SK-N-SH (cell line): ENCODE results near the gene ACOX2. TPM values are rescaled to one million over a fixed set of nuclear protein-coding genes. Genes with fewer than 3 reads are reported as not detected.

Experiments used
- CTCF ChIA-PET: fragments of 300-600, 350-600 bp; formaldehyde crosslinking; extraction: SDS; loops from one replicate; lab custom pipeline; 2021; lab: Yijun Ruan, JAX
- POLR2A ChIA-PET: fragments of 350-600 bp; sonication (Branson Sonifier 250); formaldehyde crosslinking; extraction: SDS; loops from one replicate; lab custom pipeline; 2020; ENCODE audit warnings: antibody characterized with exemption, inconsistent platforms; lab: Yijun Ruan, JAX
- DNase-seq: peaks from one replicate; pipeline ENCODE4 v3.0.0; 2012
- H2AFZ ChIP-seq: fragments of 200-600 bp; sonication (generic); 2 replicates; pipeline ENCODE4 v1.8.1; 2016; ENCODE audit warnings: antibody characterized with exemption, mild to moderate bottlenecking, low read depth
- H3F3A ChIP-seq: fragments of 200-600 bp; sonication (generic); replicated peaks from 2 replicates; pipeline ENCODE3; 2016; ENCODE audit warnings: antibody characterized with exemption, mild to moderate bottlenecking; ENCODE audit not compliant: insufficient read depth
- H3K27ac ChIP-seq, 2 experiments: fragments of 200-500 bp in 1 of 2; fragments of 200-600 bp in 1 of 2; sonication (Bioruptor generic) in 1 of 2; sonication (generic), shearing (Covaris generic) in 1 of 2; 2 replicates each; pipeline versions ENCODE4 v1.5.1 to v1.6.1; 2014 to 2016; ENCODE audit warnings: low read depth in 2 of 2, inconsistent platforms in 1 of 2, low read length in 1 of 2, mild to moderate bottlenecking in 1 of 2, mixed read lengths in 1 of 2
- H3K27me3 ChIP-seq: fragments of 200-600 bp; sonication (generic), shearing (Covaris generic); 2 replicates; pipeline ENCODE4 v1.6.1; 2016; ENCODE audit warnings: mixed run types; ENCODE audit not compliant: insufficient read depth
- H3K36me3 ChIP-seq, 2 experiments: fragments of 200-500 bp in 1 of 2; fragments of 200-600 bp in 1 of 2; sonication (Bioruptor generic) in 1 of 2; sonication (generic) in 1 of 2; replicated peaks in 1 of 2; 2 replicates each; pipeline versions ENCODE3 to v1.5.1; 2014 to 2016; ENCODE audit warnings: low read length in 1 of 2, mild to moderate bottlenecking in 1 of 2; ENCODE audit not compliant: insufficient read depth in 2 of 2, control insufficient read depth in 1 of 2
- H3K4me1 ChIP-seq, 2 experiments: fragments of 200-500 bp in 1 of 2; fragments of 200-600 bp in 1 of 2; sonication (Bioruptor generic) in 1 of 2; sonication (generic), shearing (Covaris generic) in 1 of 2; 2 replicates each; pipeline versions ENCODE4 v1.5.1 to v1.6.1; 2014 to 2016; ENCODE audit warnings: low read depth in 1 of 2, low read length in 1 of 2, mixed run types in 1 of 2; ENCODE audit not compliant: insufficient read depth in 2 of 2, control insufficient read depth in 1 of 2
- H3K4me2 ChIP-seq: fragments of 200-600 bp; sonication (generic), shearing (Covaris generic); 2 replicates; pipeline ENCODE4 v1.6.1; 2017; ENCODE audit warnings: mixed run types
- H3K4me3 ChIP-seq, 2 experiments: fragments of 200-500 bp in 1 of 2; fragments of 200-600 bp in 1 of 2; sonication (Bioruptor generic) in 1 of 2; sonication (generic), shearing (Covaris generic) in 1 of 2; 2 replicates each; pipeline versions ENCODE4 v1.5.1 to v1.8.1; 2014 to 2016; ENCODE audit warnings: low read depth in 2 of 2, inconsistent platforms in 1 of 2, low read length in 1 of 2, mild to moderate bottlenecking in 1 of 2, mixed read lengths in 1 of 2, moderate library complexity in 1 of 2
- H3K79me2 ChIP-seq: fragments of 200-600 bp; sonication (generic); 2 replicates; pipeline ENCODE4 v1.8.1; 2017; ENCODE audit warnings: mild to moderate bottlenecking; ENCODE audit not compliant: insufficient read depth
- H3K9ac ChIP-seq: fragments of 200-600 bp; sonication (generic); 2 replicates; pipeline ENCODE4 v1.6.1; 2017; ENCODE audit warnings: mixed run types
- H3K9me2 ChIP-seq: fragments of 200-600 bp; sonication (generic); 2 replicates; pipeline ENCODE4 v1.6.1; 2017; ENCODE audit warnings: mixed run types
- H3K9me3 ChIP-seq: fragments of 200-600 bp; sonication (generic); 2 replicates; pipeline ENCODE4 v1.6.1; 2017; ENCODE audit warnings: mixed run types, mild to moderate bottlenecking, moderate library complexity
- H4K20me1 ChIP-seq: fragments of 200-600 bp; sonication (generic); 2 replicates; pipeline ENCODE4 v1.6.1; 2017; ENCODE audit warnings: mild to moderate bottlenecking, mixed run types; ENCODE audit not compliant: insufficient read depth
- CTCF ChIP-seq: fragments of 200-600 bp; sonication (generic); IDR thresholded peaks from 2 replicates; pipeline ENCODE4 v1.6.1; 2017; ENCODE audit warnings: antibody characterized with exemption, mild to moderate bottlenecking, moderate library complexity
- EP300 ChIP-seq, 2 experiments: IDR thresholded peaks; 2 replicates each; pipeline versions ENCODE4 v1.4.0 to v1.6.1; 2012; ENCODE audit warnings: borderline replicate concordance in 1 of 2, low read depth in 1 of 2, low read length in 1 of 2
- EZH2phosphoT487 ChIP-seq: fragments of 200-600 bp; sonication (generic); IDR thresholded peaks from 2 replicates; pipeline ENCODE4 v1.6.1; 2017; ENCODE audit warnings: low read depth, mixed run types, mild to moderate bottlenecking, antibody characterized with exemption, moderate library complexity, borderline replicate concordance
- FOXM1 ChIP-seq: IDR thresholded peaks from 2 replicates; pipeline ENCODE4 v1.4.0; 2012; ENCODE audit warnings: low read depth, mild to moderate bottlenecking
- GABPA ChIP-seq: IDR thresholded peaks from 2 replicates; pipeline ENCODE4 v1.4.0; 2012; ENCODE audit warnings: low read depth, mild to moderate bottlenecking
- GATA2 ChIP-seq: sonication (generic); formaldehyde crosslinking; IDR thresholded peaks from 2 replicates; pipeline ENCODE4 v1.5.0; 2020; ENCODE audit warnings: mild to moderate bottlenecking, missing genetic modification reagents
- MEF2A ChIP-seq: IDR thresholded peaks from 2 replicates; pipeline ENCODE4 v1.4.0; 2012; ENCODE audit warnings: low read depth, borderline replicate concordance
- MXI1 ChIP-seq: IDR thresholded peaks from 2 replicates; pipeline ENCODE4 v1.6.1; 2012; ENCODE audit warnings: mild to moderate bottlenecking, low read depth, low read length, improper control_type of control experiment
- NFIC ChIP-seq: IDR thresholded peaks from 2 replicates; pipeline ENCODE4 v1.4.0; 2012; ENCODE audit warnings: borderline replicate concordance
- NRF1 ChIP-seq: IDR thresholded peaks from 2 replicates; pipeline ENCODE4 v1.6.1; 2012; ENCODE audit warnings: low read depth, mild to moderate bottlenecking, low read length
- POLR2AphosphoS5 ChIP-seq: IDR thresholded peaks from 2 replicates; pipeline ENCODE4 v1.6.1; 2012; ENCODE audit warnings: low read depth, low read length
- RAD21 ChIP-seq: IDR thresholded peaks from 2 replicates; pipeline ENCODE4 v1.6.1; 2012; ENCODE audit warnings: mild to moderate bottlenecking, low read length
- SIN3A ChIP-seq: IDR thresholded peaks from 2 replicates; pipeline ENCODE4 v1.6.1; 2012; ENCODE audit warnings: low read depth, mild to moderate bottlenecking, low read length, moderate library complexity, borderline replicate concordance
- SMC3 ChIP-seq: IDR thresholded peaks from 2 replicates; pipeline ENCODE4 v1.6.1; 2012; ENCODE audit warnings: low read depth, low read length, improper control_type of control experiment
- TAF1 ChIP-seq: IDR thresholded peaks from 2 replicates; pipeline ENCODE4 v1.6.1; 2012; ENCODE audit warnings: low read depth, mild to moderate bottlenecking, low read length, moderate library complexity, borderline replicate concordance
- USF2 ChIP-seq: fragments of 150-350 bp; IDR thresholded peaks from 2 replicates; pipeline ENCODE4 v1.6.1; 2017; ENCODE audit warnings: antibody characterized with exemption, low read length, low read depth, borderline replicate concordance
- YY1 ChIP-seq: IDR thresholded peaks from 2 replicates; pipeline ENCODE4 v1.4.0; 2012; ENCODE audit warnings: low read depth, mild to moderate bottlenecking
- ZBTB33 ChIP-seq: IDR thresholded peaks from 2 replicates; pipeline ENCODE4 v1.4.0; 2012; ENCODE audit warnings: low read depth, borderline replicate concordance
- WGBS: methylation state at CpG from one replicate; pipeline ENCODE4 v1.1.6; 2017; ENCODE audit warnings: low lambda C conversion rate; 5-methylcytosine and 5-hydroxymethylcytosine counted together
- polyA plus RNA-seq, 3 experiments: library from polyadenylated mRNA; depleted of rRNA; stranded (reverse); fragments of >200 nt; gene quantifications; 2 replicates each; pipeline ENCODE4 v1.2.3, GENCODE V29; 2012

Gene ACOX2
- polyA plus RNA-seq, 1 of the 3 experiments (the other 2 are of a cell fraction), result 9.0 TPM

GRCh38 chr3:58519668-58520402 is 17.2 kb downstream of the ACOX2 start:
- Histone ChIP-seq H3K27ac (no peak overlapping the region), H3K4me2 (no peak overlapping the region), H3F3A (no peaks in the 10 kb centered on the region), H2AFZ (no peak overlapping the region), H3K9ac (no peak overlapping the region), H3K9me3 (no peaks in the 10 kb centered on the region), H3K4me1 (no peaks in the 10 kb centered on the region; a peak in 1 of 4 replicates), H3K27me3 (no peaks in the 10 kb centered on the region), H3K79me2 (no peaks in the 10 kb centered on the region), H3K4me3 (no peak overlapping the region), H3K36me3 (no peaks in the 10 kb centered on the region), H4K20me1 (no peaks in the 10 kb centered on the region), H3K9me2 (no peaks in the 10 kb centered on the region)
- ChIA-PET CTCF (interaction anchor here (0.9 to 1.5 kb wide), 3 partner anchors 9 to 121 kb away, joined by 3 to 5 read pairs (median 3); no protein-coding TSS in a partner anchor), POLR2A (no interaction called here)
- no peak for TF ChIP-seq ZBTB33
- no peak for TF ChIP-seq MEF2A
- TF ChIP-seq RAD21, result no peak
- TF ChIP-seq FOXM1, result no peak
- no peak for TF ChIP-seq EP300 (IDR thresholded peaks at IDR 0.05; ENCODE audit: borderline replicate concordance in 1 of 2, low read depth in 1 of 2, low read length in 1 of 2)
- TF ChIP-seq SIN3A, result no peak
- TF ChIP-seq CTCF, result no peak
- no peak for TF ChIP-seq EZH2phosphoT487
- no peak for TF ChIP-seq YY1
- no peak for TF ChIP-seq TAF1
- TF ChIP-seq NRF1, result no peak
- TF ChIP-seq MXI1, result no peak
- TF ChIP-seq POLR2AphosphoS5, result no peak
- TF ChIP-seq GABPA, result no peak
- TF ChIP-seq NFIC, result no peak
- TF ChIP-seq GATA2 (CRISPR knock-in tag), result no peak
- TF ChIP-seq USF2, result no peak
- no peak for TF ChIP-seq SMC3
- DNase-seq, result no peak
- WGBS, result 96% methylated on average over 4 of the region's 6 CpGs
